Erythroblast (primary cell): ENCODE data around the gene GAB4.

Experiments
- GATA1 ChIP-seq: IDR thresholded peaks from 2 replicates; pipeline ENCODE4 v1.6.1; 2011; ENCODE audit warnings: low read depth, mild to moderate bottlenecking, control low read depth, low read length, moderate library complexity
- POLR2A ChIP-seq: IDR thresholded peaks from 2 replicates; pipeline ENCODE4 v1.6.1; 2011; ENCODE audit warnings: mild to moderate bottlenecking, low read length

GRCh38 chr22:16937811-16938210 is 70.2 kb downstream of the GAB4 start:
- TF ChIP-seq POLR2A (no peak), GATA1 (no peak)
